NCI-H2196 treated with DMSO at 0.1 percent for 48 hours (cell line): ENCODE data around the gene CCL13.

ENCODE experiments used
- DNase-seq: peaks from one replicate; lab custom pipeline; 2025; ENCODE audit not compliant: unreplicated experiment; lab: John Stamatoyannopoulos, UW

CCL13 gene

GRCh38 chr17:34361478-34362061 lies 5.3 kb downstream of the CCL13 start:
- peak; percentile 14 for DNase-seq

- DNase-seq = no peak
Observed at GRCh38 chr17:34363183-34363661, 6.9 kb downstream of the CCL13 start, which contains the start of gene CCL1. TSS of gene CCL1 (minus strand) at chr17:34363233. CDS start at chr17:34363161, 72 bp downstream.

- no peak for DNase-seq
Observed at GRCh38 chr17:34364751-34365150, 8.5 kb downstream of the CCL13 start.

- DNase-seq = no peak
Observed at GRCh38 chr17:34365340-34365739, 9.1 kb downstream of the CCL13 start.

GRCh38 chr17:34366010-34366409 lies 9.7 kb downstream of the CCL13 start:
- no peak for DNase-seq

- DNase-seq = no peak
Observed at GRCh38 chr17:34366529-34367107, 10.3 kb downstream of the CCL13 start.

- DNase-seq = no peak
Observed at GRCh38 chr17:34367486-34368195, 11.4 kb downstream of the CCL13 start.

GRCh38 chr17:34368196-34368945 lies 12.1 kb downstream of the CCL13 start:
- DNase-seq = no peak

GRCh38 chr17:34368946-34369500 lies 12.7 kb downstream of the CCL13 start:
- DNase-seq = no peak

GRCh38 chr17:34369571-34369970 lies 13.3 kb downstream of the CCL13 start:
- no peak for DNase-seq

GRCh38 chr17:34370376-34370996 lies 14.2 kb downstream of the CCL13 start:
- no peak for DNase-seq

GRCh38 chr17:34370997-34371395 lies 14.7 kb downstream of the CCL13 start:
- no peak for DNase-seq

GRCh38 chr17:34371405-34372100 lies 15.3 kb downstream of the CCL13 start:
- no peak for DNase-seq

GRCh38 chr17:34374457-34374856 lies 18.2 kb downstream of the CCL13 start:
- no peak for DNase-seq

GRCh38 chr17:34375426-34375997 lies 19.2 kb downstream of the CCL13 start:
- no peak for DNase-seq

- no peak for DNase-seq
Observed at GRCh38 chr17:34377078-34377823, 21.0 kb downstream of the CCL13 start.

- DNase-seq = no peak
Observed at GRCh38 chr17:34378664-34379101, 22.4 kb downstream of the CCL13 start.

GRCh38 chr17:34379868-34380267 lies 23.6 kb downstream of the CCL13 start:
- no peak for DNase-seq

GRCh38 chr17:34382621-34383124 lies 26.4 kb downstream of the CCL13 start:
- DNase-seq = no peak
